Measurements from ENCODE around the gene ARRDC5.

DNA sequence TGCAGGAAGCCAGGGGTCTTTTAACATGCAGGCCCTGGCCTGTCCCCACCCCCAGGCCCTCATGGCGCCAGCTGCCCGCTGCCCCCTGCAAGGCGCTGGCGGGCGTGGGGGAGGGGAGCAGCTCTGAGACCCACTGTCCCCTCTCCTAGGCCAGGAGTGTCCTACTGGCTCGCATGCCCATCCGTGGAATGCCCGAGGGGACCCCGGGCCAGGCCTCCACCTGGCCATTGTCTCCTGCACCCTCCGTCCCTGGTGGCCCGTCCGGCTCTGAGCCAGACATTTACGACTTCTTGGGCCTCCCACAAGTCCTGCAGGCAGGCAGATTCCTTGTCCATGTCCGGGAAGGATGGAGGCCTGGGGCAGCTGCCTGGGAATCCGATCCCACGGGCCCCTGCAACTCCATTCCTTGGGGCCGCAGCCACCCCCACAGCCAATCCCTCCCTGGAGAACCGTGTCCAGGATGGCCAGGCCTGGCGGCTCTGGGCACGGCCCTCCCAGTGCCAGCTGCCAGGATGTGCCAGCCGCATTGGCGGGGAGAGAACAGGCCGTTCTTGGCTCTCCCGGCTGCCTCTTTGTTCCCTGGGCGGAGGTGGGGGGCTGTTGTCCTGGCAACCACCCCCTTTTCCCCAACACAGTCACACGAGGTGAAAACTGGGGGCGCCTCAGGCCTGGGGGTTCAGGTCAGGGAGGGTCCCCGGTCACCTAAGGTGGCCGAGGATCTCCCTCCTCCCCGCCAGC lies 24.8 kb downstream of the ARRDC5 start:
- TF ChIP-seq, protein P1, sequence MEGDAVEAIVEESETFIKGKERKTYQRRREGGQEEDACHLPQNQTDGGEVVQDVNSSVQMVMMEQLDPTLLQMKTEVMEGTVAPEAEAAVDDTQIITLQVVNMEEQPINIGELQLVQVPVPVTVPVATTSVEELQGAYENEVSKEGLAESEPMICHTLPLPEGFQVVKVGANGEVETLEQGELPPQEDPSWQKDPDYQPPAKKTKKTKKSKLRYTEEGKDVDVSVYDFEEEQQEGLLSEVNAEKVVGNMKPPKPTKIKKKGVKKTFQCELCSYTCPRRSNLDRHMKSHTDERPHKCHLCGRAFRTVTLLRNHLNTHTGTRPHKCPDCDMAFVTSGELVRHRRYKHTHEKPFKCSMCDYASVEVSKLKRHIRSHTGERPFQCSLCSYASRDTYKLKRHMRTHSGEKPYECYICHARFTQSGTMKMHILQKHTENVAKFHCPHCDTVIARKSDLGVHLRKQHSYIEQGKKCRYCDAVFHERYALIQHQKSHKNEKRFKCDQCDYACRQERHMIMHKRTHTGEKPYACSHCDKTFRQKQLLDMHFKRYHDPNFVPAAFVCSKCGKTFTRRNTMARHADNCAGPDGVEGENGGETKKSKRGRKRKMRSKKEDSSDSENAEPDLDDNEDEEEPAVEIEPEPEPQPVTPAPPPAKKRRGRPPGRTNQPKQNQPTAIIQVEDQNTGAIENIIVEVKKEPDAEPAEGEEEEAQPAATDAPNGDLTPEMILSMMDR (conservative IDR thresholded peaks at IDR 0.05): no peak
- no peak for TF ChIP-seq EZH2 (IDR thresholded peaks at IDR 0.05; ENCODE audit: low read depth)
